SK-N-SH (cell line): Measurements from ENCODE around the gene GNAT3. TPM values are rescaled to one million over a fixed set of nuclear protein-coding genes. Genes with fewer than 3 reads are reported as not detected.

Source experiments
- CTCF ChIA-PET: fragments of 300-600, 350-600 bp; formaldehyde crosslinking; extraction: SDS; loops from one replicate; lab custom pipeline; 2021; lab: Yijun Ruan, JAX
- POLR2A ChIA-PET: fragments of 350-600 bp; sonication (Branson Sonifier 250); formaldehyde crosslinking; extraction: SDS; loops from one replicate; lab custom pipeline; 2020; ENCODE audit warnings: antibody characterized with exemption, inconsistent platforms; lab: Yijun Ruan, JAX
- DNase-seq: peaks from one replicate; pipeline ENCODE4 v3.0.0; 2012
- H2AFZ ChIP-seq: fragments of 200-600 bp; sonication (generic); 2 replicates; pipeline ENCODE4 v1.8.1; 2016; ENCODE audit warnings: antibody characterized with exemption, mild to moderate bottlenecking, low read depth
- H3F3A ChIP-seq: fragments of 200-600 bp; sonication (generic); replicated peaks from 2 replicates; pipeline ENCODE3; 2016; ENCODE audit warnings: antibody characterized with exemption, mild to moderate bottlenecking; ENCODE audit not compliant: insufficient read depth
- H3K27ac ChIP-seq, 2 experiments: fragments of 200-500 bp in 1 of 2; fragments of 200-600 bp in 1 of 2; sonication (Bioruptor generic) in 1 of 2; sonication (generic), shearing (Covaris generic) in 1 of 2; 2 replicates each; pipeline versions ENCODE4 v1.5.1 to v1.6.1; 2014 to 2016; ENCODE audit warnings: low read depth in 2 of 2, inconsistent platforms in 1 of 2, low read length in 1 of 2, mild to moderate bottlenecking in 1 of 2, mixed read lengths in 1 of 2
- H3K27me3 ChIP-seq: fragments of 200-600 bp; sonication (generic), shearing (Covaris generic); 2 replicates; pipeline ENCODE4 v1.6.1; 2016; ENCODE audit warnings: mixed run types; ENCODE audit not compliant: insufficient read depth
- H3K36me3 ChIP-seq, 2 experiments: fragments of 200-500 bp in 1 of 2; fragments of 200-600 bp in 1 of 2; sonication (Bioruptor generic) in 1 of 2; sonication (generic) in 1 of 2; replicated peaks in 1 of 2; 2 replicates each; pipeline versions ENCODE3 to v1.5.1; 2014 to 2016; ENCODE audit warnings: low read length in 1 of 2, mild to moderate bottlenecking in 1 of 2; ENCODE audit not compliant: insufficient read depth in 2 of 2, control insufficient read depth in 1 of 2
- H3K4me1 ChIP-seq, 2 experiments: fragments of 200-500 bp in 1 of 2; fragments of 200-600 bp in 1 of 2; sonication (Bioruptor generic) in 1 of 2; sonication (generic), shearing (Covaris generic) in 1 of 2; 2 replicates each; pipeline versions ENCODE4 v1.5.1 to v1.6.1; 2014 to 2016; ENCODE audit warnings: low read depth in 1 of 2, low read length in 1 of 2, mixed run types in 1 of 2; ENCODE audit not compliant: insufficient read depth in 2 of 2, control insufficient read depth in 1 of 2
- H3K4me2 ChIP-seq: fragments of 200-600 bp; sonication (generic), shearing (Covaris generic); 2 replicates; pipeline ENCODE4 v1.6.1; 2017; ENCODE audit warnings: mixed run types
- H3K4me3 ChIP-seq, 2 experiments: fragments of 200-500 bp in 1 of 2; fragments of 200-600 bp in 1 of 2; sonication (Bioruptor generic) in 1 of 2; sonication (generic), shearing (Covaris generic) in 1 of 2; 2 replicates each; pipeline versions ENCODE4 v1.5.1 to v1.8.1; 2014 to 2016; ENCODE audit warnings: low read depth in 2 of 2, inconsistent platforms in 1 of 2, low read length in 1 of 2, mild to moderate bottlenecking in 1 of 2, mixed read lengths in 1 of 2, moderate library complexity in 1 of 2
- H3K79me2 ChIP-seq: fragments of 200-600 bp; sonication (generic); 2 replicates; pipeline ENCODE4 v1.8.1; 2017; ENCODE audit warnings: mild to moderate bottlenecking; ENCODE audit not compliant: insufficient read depth
- H3K9ac ChIP-seq: fragments of 200-600 bp; sonication (generic); 2 replicates; pipeline ENCODE4 v1.6.1; 2017; ENCODE audit warnings: mixed run types
- H3K9me2 ChIP-seq: fragments of 200-600 bp; sonication (generic); 2 replicates; pipeline ENCODE4 v1.6.1; 2017; ENCODE audit warnings: mixed run types
- H3K9me3 ChIP-seq: fragments of 200-600 bp; sonication (generic); 2 replicates; pipeline ENCODE4 v1.6.1; 2017; ENCODE audit warnings: mixed run types, mild to moderate bottlenecking, moderate library complexity
- H4K20me1 ChIP-seq: fragments of 200-600 bp; sonication (generic); 2 replicates; pipeline ENCODE4 v1.6.1; 2017; ENCODE audit warnings: mild to moderate bottlenecking, mixed run types; ENCODE audit not compliant: insufficient read depth
- EP300 ChIP-seq, 2 experiments: IDR thresholded peaks; 2 replicates each; pipeline versions ENCODE4 v1.4.0 to v1.6.1; 2012; ENCODE audit warnings: borderline replicate concordance in 1 of 2, low read depth in 1 of 2, low read length in 1 of 2
- EZH2phosphoT487 ChIP-seq: fragments of 200-600 bp; sonication (generic); IDR thresholded peaks from 2 replicates; pipeline ENCODE4 v1.6.1; 2017; ENCODE audit warnings: low read depth, mixed run types, mild to moderate bottlenecking, antibody characterized with exemption, moderate library complexity, borderline replicate concordance
- FOXM1 ChIP-seq: IDR thresholded peaks from 2 replicates; pipeline ENCODE4 v1.4.0; 2012; ENCODE audit warnings: low read depth, mild to moderate bottlenecking
- GABPA ChIP-seq: IDR thresholded peaks from 2 replicates; pipeline ENCODE4 v1.4.0; 2012; ENCODE audit warnings: low read depth, mild to moderate bottlenecking
- IRF3 ChIP-seq: fragments of 150-350 bp; IDR thresholded peaks from 2 replicates; pipeline ENCODE4 v1.6.1; 2016; ENCODE audit warnings: mild to moderate bottlenecking, low read depth, low read length
- MEF2A ChIP-seq: IDR thresholded peaks from 2 replicates; pipeline ENCODE4 v1.4.0; 2012; ENCODE audit warnings: low read depth, borderline replicate concordance
- MXI1 ChIP-seq: IDR thresholded peaks from 2 replicates; pipeline ENCODE4 v1.6.1; 2012; ENCODE audit warnings: mild to moderate bottlenecking, low read depth, low read length, improper control_type of control experiment
- POLR2AphosphoS5 ChIP-seq: IDR thresholded peaks from 2 replicates; pipeline ENCODE4 v1.6.1; 2012; ENCODE audit warnings: low read depth, low read length
- RAD21 ChIP-seq: IDR thresholded peaks from 2 replicates; pipeline ENCODE4 v1.6.1; 2012; ENCODE audit warnings: mild to moderate bottlenecking, low read length
- RCOR1 ChIP-seq: fragments of 150-350 bp; IDR thresholded peaks from 2 replicates; pipeline ENCODE4 v1.6.1; 2017; ENCODE audit warnings: antibody characterized with exemption, low read length
- RFX5 ChIP-seq: IDR thresholded peaks from 2 replicates; pipeline ENCODE4 v1.6.1; 2012; ENCODE audit warnings: mild to moderate bottlenecking, improper control_type of control experiment, low read length
- RXRA ChIP-seq: IDR thresholded peaks from 2 replicates; pipeline ENCODE4 v1.4.0; 2012; ENCODE audit warnings: low read depth, mild to moderate bottlenecking, borderline replicate concordance
- SMC3 ChIP-seq: IDR thresholded peaks from 2 replicates; pipeline ENCODE4 v1.6.1; 2012; ENCODE audit warnings: low read depth, low read length, improper control_type of control experiment
- TAF1 ChIP-seq: IDR thresholded peaks from 2 replicates; pipeline ENCODE4 v1.6.1; 2012; ENCODE audit warnings: low read depth, mild to moderate bottlenecking, low read length, moderate library complexity, borderline replicate concordance
- TCF12 ChIP-seq: IDR thresholded peaks from 2 replicates; pipeline ENCODE4 v1.4.0; 2012
- USF1 ChIP-seq: IDR thresholded peaks from 2 replicates; pipeline ENCODE4 v1.4.0; 2012; ENCODE audit warnings: low read depth, borderline replicate concordance
- USF2 ChIP-seq: fragments of 150-350 bp; IDR thresholded peaks from 2 replicates; pipeline ENCODE4 v1.6.1; 2017; ENCODE audit warnings: antibody characterized with exemption, low read length, low read depth, borderline replicate concordance
- ZBTB33 ChIP-seq: IDR thresholded peaks from 2 replicates; pipeline ENCODE4 v1.4.0; 2012; ENCODE audit warnings: low read depth, borderline replicate concordance
- WGBS: methylation state at CpG from one replicate; pipeline ENCODE4 v1.1.6; 2017; ENCODE audit warnings: low lambda C conversion rate; 5-methylcytosine and 5-hydroxymethylcytosine counted together
- polyA plus RNA-seq, 3 experiments: library from polyadenylated mRNA; depleted of rRNA; stranded (reverse); fragments of >200 nt; gene quantifications; 2 replicates each; pipeline ENCODE4 v1.2.3, GENCODE V29; 2012
- TF ChIP-seq, protein P1 (sequence below): IDR thresholded peaks from 2 replicates; pipeline ENCODE4; 2012
- TF ChIP-seq, protein P2 (sequence below): IDR thresholded peaks from 2 replicates; pipeline ENCODE4 v1.4.0; 2012; ENCODE audit warnings: low read depth

The GNAT3 gene
- polyA plus RNA-seq, 1 of the 3 experiments (the other 2 are of a cell fraction), result not detected

GRCh38 chr7:80439894-80440821, 71.7 kb downstream of the GNAT3 start:
- DNase-seq, result peak; percentile 59
- Histone ChIP-seq H3K9me2 (no peaks in the 10 kb centered on the region), H3K79me2 (no peaks in the 10 kb centered on the region), H3K36me3 (no peaks in the 10 kb centered on the region), H3K4me1 (peaks cover 21 to 29% of the 10 kb centered on the region in 2 experiments), H3K27me3 (no peaks in the 10 kb centered on the region), H3K4me2 (peak overlapping the region; percentile 12; the same call in 1 of the 2 replicates), H4K20me1 (no peaks in the 10 kb centered on the region), H3K4me3 (no peak overlapping the region; a peak in 1 of 4 replicates), H3F3A (peaks cover 45% of the 10 kb centered on the region), H3K9me3 (no peaks in the 10 kb centered on the region), H3K9ac (no peak overlapping the region; the same call in 1 of the 2 replicates), H2AFZ (peak overlapping the region; percentile 1; the same call in 1 of the 2 replicates), H3K27ac (peak overlapping the region; percentile 86 to 96; a peak in 3 of 4 replicates)
- ChIA-PET CTCF (interaction anchor here (0.7 to 7.1 kb wide), 11 partner anchors 11 to 380 kb away, joined by 3 to 66 read pairs (median 3); no protein-coding TSS in a partner anchor), POLR2A (no interaction called here)
- 17% methylated on average over 4 of the region's 4 CpGs for WGBS
- TF ChIP-seq IRF3 (0 out of 2 replicates have a peak, but pooled peaks have one; percentile 14), EP300 (IDR thresholded peaks at IDR 0.05; ENCODE audit: borderline replicate concordance in 1 of 2, low read depth in 1 of 2, low read length in 1 of 2) (peak; percentile 96 to 98), RAD21 (no peak), RFX5 (no peak), FOXM1 (peak; percentile 98), SMC3 (no peak), USF2 (no peak), POLR2AphosphoS5 (peak; percentile 96; the same call in 1 of the 2 replicates), MEF2A (peak; percentile 12; the same call in 1 of the 2 replicates), RCOR1 (peak; percentile 89; the same call in 1 of the 2 replicates), USF1 (no peak), TCF12 (peak; percentile 97), RXRA (no peak), EZH2phosphoT487 (no peak), ZBTB33 (no peak; the same call in 1 of the 2 replicates), GABPA (no peak), MXI1 (no peak), TAF1 (peak; percentile 63; the same call in 1 of the 2 replicates)
- TF ChIP-seq, protein P1, sequence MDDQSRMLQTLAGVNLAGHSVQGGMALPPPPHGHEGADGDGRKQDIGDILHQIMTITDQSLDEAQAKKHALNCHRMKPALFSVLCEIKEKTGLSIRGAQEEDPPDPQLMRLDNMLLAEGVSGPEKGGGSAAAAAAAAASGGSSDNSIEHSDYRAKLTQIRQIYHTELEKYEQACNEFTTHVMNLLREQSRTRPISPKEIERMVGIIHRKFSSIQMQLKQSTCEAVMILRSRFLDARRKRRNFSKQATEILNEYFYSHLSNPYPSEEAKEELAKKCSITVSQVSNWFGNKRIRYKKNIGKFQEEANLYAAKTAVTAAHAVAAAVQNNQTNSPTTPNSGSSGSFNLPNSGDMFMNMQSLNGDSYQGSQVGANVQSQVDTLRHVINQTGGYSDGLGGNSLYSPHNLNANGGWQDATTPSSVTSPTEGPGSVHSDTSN, result peak; percentile 95
- TF ChIP-seq, protein P2, sequence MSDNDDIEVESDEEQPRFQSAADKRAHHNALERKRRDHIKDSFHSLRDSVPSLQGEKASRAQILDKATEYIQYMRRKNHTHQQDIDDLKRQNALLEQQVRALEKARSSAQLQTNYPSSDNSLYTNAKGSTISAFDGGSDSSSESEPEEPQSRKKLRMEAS, result no peak; the same call in 1 of the 2 replicates
